CD4-positive, alpha-beta T cell treated with Interleukin-17A for 4 hours (primary cell): Measurements from ENCODE around the gene GLIS1.

ENCODE experiments used
- DNase-seq: peaks from one replicate; pipeline ENCODE4 v3.0.0-alpha.2; 2020; ENCODE audit warnings: mixed read lengths

The GLIS1 gene

GRCh38 chr1:53476579-53476978 lies 262.4 kb downstream of the GLIS1 start:
- DNase-seq: no peak

- DNase-seq: no peak
Measured at GRCh38 chr1:53475664-53476063, 263.3 kb downstream of the GLIS1 start.

GRCh38 chr1:53473463-53473862 lies 265.5 kb downstream of the GLIS1 start:
- peak; percentile 32 for DNase-seq

- DNase-seq: no peak
Measured at GRCh38 chr1:53471000-53471399, 268.0 kb downstream of the GLIS1 start.

GRCh38 chr1:53470584-53470983 lies 268.4 kb downstream of the GLIS1 start:
- DNase-seq: no peak

GRCh38 chr1:53470155-53470554 lies 268.8 kb downstream of the GLIS1 start:
- DNase-seq: no peak

- DNase-seq: no peak
Measured at GRCh38 chr1:53469373-53469772, 269.6 kb downstream of the GLIS1 start.

- DNase-seq: no peak
Measured at GRCh38 chr1:53468374-53468773, 270.6 kb downstream of the GLIS1 start.

- no peak for DNase-seq
Measured at GRCh38 chr1:53467391-53467790, 271.6 kb downstream of the GLIS1 start.

- DNase-seq: no peak
Measured at GRCh38 chr1:53465023-53465957, 273.7 kb downstream of the GLIS1 start.

- DNase-seq: no peak
Measured at GRCh38 chr1:53463961-53464899, 274.7 kb downstream of the GLIS1 start.

GRCh38 chr1:53462769-53463501 lies 276.0 kb downstream of the GLIS1 start:
- DNase-seq: no peak

GRCh38 chr1:53462193-53462592 lies 276.8 kb downstream of the GLIS1 start:
- DNase-seq: no peak

GRCh38 chr1:53461323-53462044 lies 277.5 kb downstream of the GLIS1 start:
- no peak for DNase-seq

GRCh38 chr1:53460666-53461322 lies 278.2 kb downstream of the GLIS1 start:
- no peak for DNase-seq

GRCh38 chr1:53460211-53460634 lies 278.7 kb downstream of the GLIS1 start:
- DNase-seq: no peak

GRCh38 chr1:53459321-53460175 lies 279.4 kb downstream of the GLIS1 start, which contains the start of gene DMRTB1:
DMRTB1 (plus strand) TSS chr1:53459399; CDS start chr1:53459454, 55 bp downstream.
- no peak for DNase-seq

- no peak for DNase-seq
Measured at GRCh38 chr1:53458634-53459033, 280.3 kb downstream of the GLIS1 start.
